Liver (tissue), 3 donors: ENCODE measurements around the gene TMEM47.

Source experiments
- ATF3 ChIP-seq: IDR thresholded peaks from 2 replicates; pipeline ENCODE4 v1.6.1; 2016; ENCODE audit warnings: antibody characterized with exemption
- CTCF ChIP-seq: fragments of 150-350 bp; IDR thresholded peaks from 2 replicates; pipeline ENCODE4 v1.5.1; 2017; ENCODE audit warnings: improper control_type of control experiment, low read depth, low read length; ENCODE audit not compliant: missing input control
- FOXA1 ChIP-seq: IDR thresholded peaks from 2 replicates; pipeline ENCODE4 v1.6.1; 2016; ENCODE audit warnings: antibody characterized with exemption
- HNF4G ChIP-seq: IDR thresholded peaks from 2 replicates; pipeline ENCODE4 v1.6.1; 2016; ENCODE audit warnings: antibody characterized with exemption
- JUND ChIP-seq, 2 donors: IDR thresholded peaks; 2 replicates each; pipeline ENCODE4 v1.6.1; 2016; ENCODE audit warnings: antibody characterized with exemption in 2 of 2
- MAX ChIP-seq: IDR thresholded peaks from 2 replicates; pipeline ENCODE4 v1.6.1; 2016; ENCODE audit warnings: antibody characterized with exemption
- REST ChIP-seq: IDR thresholded peaks from 2 replicates; pipeline ENCODE4 v1.6.1; 2016; ENCODE audit warnings: antibody characterized with exemption, mild to moderate bottlenecking
- SP1 ChIP-seq: IDR thresholded peaks from 2 replicates; pipeline ENCODE4 v1.6.1; 2018; ENCODE audit warnings: antibody characterized with exemption, mild to moderate bottlenecking
- TAF1 ChIP-seq: conservative IDR thresholded peaks from 2 replicates; pipeline ENCODE4 v1.6.1; 2016; ENCODE audit warnings: antibody characterized with exemption, mild to moderate bottlenecking
- YY1 ChIP-seq: IDR thresholded peaks from 2 replicates; pipeline ENCODE4 v1.6.1; 2016; ENCODE audit warnings: antibody characterized with exemption, mild to moderate bottlenecking
- ZBTB33 ChIP-seq: IDR thresholded peaks from 2 replicates; pipeline ENCODE4 v1.6.1; 2016; ENCODE audit warnings: antibody characterized with exemption
- donor health status: healthy.
- donor health status: healthy.

GRCh38 chrX:34656842-34657725 is at the start of gene TMEM47:
- TF ChIP-seq YY1 (no peak), REST (no peak), FOXA1 (no peak), CTCF (no peak), JUND (IDR thresholded peaks at IDR 0.05) (no peak), ATF3 (no peak), MAX (no peak), HNF4G (no peak), SP1 (no peak), TAF1 (no peak), ZBTB33 (no peak)
